Mesodermal cell (in vitro differentiated cells): ENCODE measurements around the gene BTBD17.
A peak's percentile ranks its signal among the peaks of the same experiment; 100 is the strongest.

ENCODE experiments used
- H3K27ac ChIP-seq: 2 replicates; pipeline ENCODE4 v1.7.0; 2013; ENCODE audit warnings: mild to moderate bottlenecking, low read depth, low read length, moderate library complexity; ENCODE audit not compliant: severe bottlenecking
- H3K36me3 ChIP-seq: 2 replicates; pipeline ENCODE4 v1.7.1; 2013; ENCODE audit warnings: mild to moderate bottlenecking, low read length, moderate library complexity; ENCODE audit not compliant: control insufficient read depth, insufficient read depth
- H3K4me1 ChIP-seq: one replicate; pipeline ENCODE4 v1.7.1; 2013; ENCODE audit warnings: mild to moderate bottlenecking, low read length; ENCODE audit not compliant: insufficient read depth, control insufficient read depth, poor library complexity, severe bottlenecking
- H3K4me3 ChIP-seq: 2 replicates; pipeline ENCODE4 v1.7.0; 2013; ENCODE audit warnings: low read length, control low read depth, mild to moderate bottlenecking; ENCODE audit not compliant: insufficient read depth, poor library complexity, severe bottlenecking; ENCODE audit errors: extremely low read depth
- H3K9me3 ChIP-seq: 2 replicates; pipeline ENCODE4 v1.7.1; 2013; ENCODE audit warnings: mild to moderate bottlenecking, low read length, moderate library complexity; ENCODE audit not compliant: control insufficient read depth
- WGBS, 2 experiments: methylation state at CpG; one replicate each; pipeline ENCODE4 v1.1.5; 2013; ENCODE audit warnings: missing lambda C conversion rate in 2 of 2; ENCODE audit not compliant: insufficient coverage in 2 of 2; 5-methylcytosine and 5-hydroxymethylcytosine counted together

The BTBD17 gene

GRCh38 chr17:74358697-74359096 lies 3.0 kb downstream of the BTBD17 start:
- Histone ChIP-seq H3K4me1 (peaks cover 9% of the 10 kb centered on the region), H3K4me3 (no peak overlapping the region), H3K27ac (no peak overlapping the region), H3K36me3 (no peaks in the 10 kb centered on the region), H3K9me3 (no peaks in the 10 kb centered on the region)
- 78 to 84% methylated on average over 9 of the region's 9 CpGs for WGBS, 2 experiments

GRCh38 chr17:74357466-74357809 lies 4.2 kb downstream of the BTBD17 start:
- Histone ChIP-seq H3K36me3 (no peaks in the 10 kb centered on the region), H3K9me3 (no peaks in the 10 kb centered on the region), H3K27ac (no peak overlapping the region), H3K4me1 (peaks cover 6% of the 10 kb centered on the region), H3K4me3 (peak overlapping the region; percentile 19)
- WGBS, 2 experiments: 44 to 45% methylated on average over 31 to 32 of the region's 32 CpGs

GRCh38 chr17:74356646-74357465 lies 4.8 kb downstream of the BTBD17 start:
- Histone ChIP-seq H3K4me3 (peak overlapping the region; percentile 19), H3K9me3 (no peaks in the 10 kb centered on the region), H3K36me3 (no peaks in the 10 kb centered on the region), H3K4me1 (peaks cover 4% of the 10 kb centered on the region), H3K27ac (no peak overlapping the region)
- 6% methylated on average over 90 to 105 of the region's 105 CpGs for WGBS, 2 experiments

- H3K36me3 ChIP-seq: no peaks in the 10 kb centered on the region
- H3K4me3 ChIP-seq: no peak overlapping the region
- no peaks in the 10 kb centered on the region for H3K9me3 ChIP-seq
- no peak overlapping the region for H3K27ac ChIP-seq
- WGBS, 2 experiments: 76 to 93% methylated on average over 4 to 6 of the region's 8 CpGs
- H3K4me1 ChIP-seq: no peaks in the 10 kb centered on the region
These were observed 6.6 kb downstream of the BTBD17 start for GRCh38 chr17:74355065-74355464.

- Histone ChIP-seq H3K4me1 (no peaks in the 10 kb centered on the region), H3K9me3 (no peaks in the 10 kb centered on the region), H3K36me3 (no peaks in the 10 kb centered on the region), H3K4me3 (no peak overlapping the region), H3K27ac (no peak overlapping the region)
- 84% methylated on average over 6 to 8 of the region's 10 CpGs for WGBS, 2 experiments
These were observed 7.1 kb downstream of the BTBD17 start for GRCh38 chr17:74354561-74354960.

GRCh38 chr17:74354123-74354522 lies 7.5 kb downstream of the BTBD17 start:
- Histone ChIP-seq H3K27ac (no peak overlapping the region), H3K4me3 (no peak overlapping the region), H3K4me1 (no peaks in the 10 kb centered on the region), H3K36me3 (no peaks in the 10 kb centered on the region), H3K9me3 (no peaks in the 10 kb centered on the region)
- WGBS, 2 experiments: 11 to 14% methylated on average over 20 to 29 of the region's 29 CpGs

GRCh38 chr17:74353446-74354060 lies 8.1 kb downstream of the BTBD17 start:
- 75 to 90% methylated on average over 9 to 10 of the region's 10 CpGs for WGBS, 2 experiments
- Histone ChIP-seq H3K4me1 (no peaks in the 10 kb centered on the region), H3K4me3 (no peak overlapping the region), H3K27ac (no peak overlapping the region), H3K36me3 (no peaks in the 10 kb centered on the region), H3K9me3 (no peaks in the 10 kb centered on the region)

- H3K36me3 ChIP-seq: no peaks in the 10 kb centered on the region
- no peak overlapping the region for H3K4me3 ChIP-seq
- no peak overlapping the region for H3K27ac ChIP-seq
- WGBS, 2 experiments: 4 to 6% methylated on average over 52 to 55 of the region's 55 CpGs
- no peaks in the 10 kb centered on the region for H3K4me1 ChIP-seq
- H3K9me3 ChIP-seq: no peaks in the 10 kb centered on the region
These were observed 10.0 kb downstream of the BTBD17 start for GRCh38 chr17:74351552-74352210.

GRCh38 chr17:74350486-74350885 lies 11.2 kb downstream of the BTBD17 start:
- H3K36me3 ChIP-seq: no peaks in the 10 kb centered on the region
- no peak overlapping the region for H3K4me3 ChIP-seq
- H3K4me1 ChIP-seq: no peaks in the 10 kb centered on the region
- no peak overlapping the region for H3K27ac ChIP-seq
- no peaks in the 10 kb centered on the region for H3K9me3 ChIP-seq
- WGBS, 2 experiments: 84 to 85% methylated on average over 19 to 20 of the region's 20 CpGs

- 86 to 89% methylated on average over 19 of the region's 19 CpGs for WGBS, 2 experiments
- no peak overlapping the region for H3K27ac ChIP-seq
- H3K9me3 ChIP-seq: no peaks in the 10 kb centered on the region
- no peak overlapping the region for H3K4me3 ChIP-seq
- H3K36me3 ChIP-seq: no peaks in the 10 kb centered on the region
- no peaks in the 10 kb centered on the region for H3K4me1 ChIP-seq
These were observed 12.5 kb downstream of the BTBD17 start for GRCh38 chr17:74349120-74349519.

GRCh38 chr17:74347646-74348045 lies 14.0 kb downstream of the BTBD17 start:
- H3K4me1 ChIP-seq: no peaks in the 10 kb centered on the region
- no peak overlapping the region for H3K27ac ChIP-seq
- H3K9me3 ChIP-seq: no peaks in the 10 kb centered on the region
- WGBS, 2 experiments: 86 to 98% methylated on average over 12 of the region's 14 CpGs
- no peaks in the 10 kb centered on the region for H3K36me3 ChIP-seq
- no peak overlapping the region for H3K4me3 ChIP-seq
